Right kidney (tissue), 9 donors: ENCODE measurements around the gene HES7.
A peak's percentile ranks its signal among the peaks of the same experiment; 100 is the strongest.
"Not testable (repeated sequence)": the region's sequence is repeated elsewhere in the genome, so short reads cannot be mapped to it uniquely, and the experiment has no call there.

Experiments used
- DNase-seq: peaks from one replicate; pipeline ENCODE4 v3.0.0-alpha.2; 2016
- long read RNA-seq, 8 donors: transcript quantifications; one replicate each; lab custom pipeline, GENCODE V29; 2026

The HES7 gene
- long read RNA-seq, donor 1, result 0 reads
- long read RNA-seq, donor 2, result 0 reads
- long read RNA-seq, donor 3, result 0 reads
- long read RNA-seq, donor 4, result 0 reads
- long read RNA-seq, donor 5, result 0 reads
- long read RNA-seq, donor 6, result 0 reads
- long read RNA-seq, donor 7, result 0 reads
- long read RNA-seq, donor 8, result 0 reads

- peak; percentile 57 for DNase-seq
Observed at GRCh38 chr17:8123695-8124349, at the start of gene HES7. Gene HES7 (minus strand): TSS chr17:8124106. CDS start chr17:8124084, 22 bp downstream.

GRCh38 chr17:8173056-8173870 is 49.4 kb upstream of the HES7 start:
- DNase-seq, result peak; percentile 96

- not testable (repeated sequence) for DNase-seq
Observed at GRCh38 chr17:8170186-8170585, 46.3 kb upstream of the HES7 start.

GRCh38 chr17:8167526-8167925 is 43.6 kb upstream of the HES7 start:
- DNase-seq, result no peak

- DNase-seq, result no peak
Observed at GRCh38 chr17:8166731-8167130, 42.8 kb upstream of the HES7 start.

GRCh38 chr17:8164815-8165131 is 40.9 kb upstream of the HES7 start:
- DNase-seq, result no peak

GRCh38 chr17:8163978-8164814 is 40.3 kb upstream of the HES7 start:
- DNase-seq, result peak; percentile 77

- peak; percentile 74 for DNase-seq
Observed at GRCh38 chr17:8162997-8163977, 39.4 kb upstream of the HES7 start.

GRCh38 chr17:8162233-8162996 is 38.5 kb upstream of the HES7 start, which contains the start of gene VAMP2:
Gene VAMP2 (minus strand): TSS chr17:8162948. CDS start chr17:8162879, 69 bp downstream.
- DNase-seq, result peak; percentile 75

GRCh38 chr17:8161289-8162232 is 37.7 kb upstream of the HES7 start:
- no peak for DNase-seq

GRCh38 chr17:8160741-8161221 is 36.9 kb upstream of the HES7 start:
- no peak for DNase-seq

- DNase-seq, result no peak
Observed at GRCh38 chr17:8160224-8160577, 36.3 kb upstream of the HES7 start.

- DNase-seq, result no peak
Observed at GRCh38 chr17:8159459-8160223, 35.7 kb upstream of the HES7 start.

- no peak for DNase-seq
Observed at GRCh38 chr17:8159032-8159400, 35.1 kb upstream of the HES7 start.

GRCh38 chr17:8158267-8159031 is 34.5 kb upstream of the HES7 start:
- peak; percentile 63 for DNase-seq

- DNase-seq, result peak; percentile 96
Observed at GRCh38 chr17:8156246-8156992, 32.5 kb upstream of the HES7 start.

GRCh38 chr17:8155996-8156245 is 32.0 kb upstream of the HES7 start:
- no peak for DNase-seq
